Gastroesophageal sphincter (tissue), 4 donors: ENCODE results near the gene SOX6. TPM values are rescaled to one million over a fixed set of nuclear protein-coding genes. Genes with fewer than 3 reads are reported as not detected.

ENCODE experiments used
- ATAC-seq: fragments of 150-250 bp; one replicate; pipeline ENCODE4 v1.9.1; 2016; ENCODE audit warnings: mild to moderate bottlenecking, moderate library complexity
- H3K27ac ChIP-seq, 4 donors: fragments of 200-600 bp; sonication (generic) in 3 of 4; 1 replicate in 3 of 4; 2 replicates in 1 of 4; pipeline ENCODE4 v1.5.1; 2016 to 2019
- H3K27me3 ChIP-seq: fragments of 200-600 bp; sonication (generic); one replicate; pipeline ENCODE4 v1.5.1; 2019
- H3K36me3 ChIP-seq, 2 donors: fragments of 200-600 bp; sonication (generic); one replicate each; pipeline ENCODE4 v1.5.1; 2019; ENCODE audit warnings: control low read depth in 1 of 2
- H3K4me1 ChIP-seq, 3 donors: fragments of 200-600 bp; sonication (generic); 1 replicate in 2 of 3; 2 replicates in 1 of 3; pipeline ENCODE4 v1.5.1; 2016 to 2019; ENCODE audit warnings: control low read depth in 2 of 3
- H3K4me3 ChIP-seq, 2 donors: fragments of 200-600 bp; sonication (generic); one replicate each; pipeline ENCODE4 v1.5.1; 2019; ENCODE audit warnings: mild to moderate bottlenecking in 1 of 2, moderate library complexity in 1 of 2
- H3K9me3 ChIP-seq, 3 donors: fragments of 200-600 bp; sonication (generic); one replicate each; pipeline ENCODE4 v1.5.1; 2017 to 2019; ENCODE audit warnings: control low read depth in 2 of 3
- EP300 ChIP-seq: sonication (generic); formaldehyde crosslinking; IDR thresholded peaks from one replicate; pipeline ENCODE4 v1.6.1; 2017; ENCODE audit warnings: antibody characterized with exemption, mild to moderate bottlenecking
- POLR2A ChIP-seq, 2 donors: fragments of 450-650 bp; IDR thresholded peaks; one replicate each; pipeline ENCODE4 v1.6.1; 2017; ENCODE audit warnings: antibody characterized with exemption in 2 of 2, mild to moderate bottlenecking in 2 of 2, moderate library complexity in 1 of 2
- POLR2AphosphoS5 ChIP-seq: sonication (generic); formaldehyde crosslinking; IDR thresholded peaks from one replicate; pipeline ENCODE4 v1.6.1; 2017; ENCODE audit warnings: antibody characterized with exemption
- WGBS, 2 donors: methylation state at CpG; one replicate each; pipeline ENCODE4 v1.1.5; 2018; ENCODE audit warnings: low coverage in 1 of 2; 5-methylcytosine and 5-hydroxymethylcytosine counted together
- total RNA-seq, 4 donors: library from RNA; depleted of rRNA; stranded (reverse); fragments of >200 nt; gene quantifications; one replicate each; pipeline ENCODE4 v1.1.0, GENCODE V29; 2016
- TF ChIP-seq, protein P1 (sequence below), 4 experiments: fragments of 200-600 bp in 2 of 4; fragments of 450-650 bp in 2 of 4; sonication (generic) in 1 of 4; IDR thresholded peaks; one replicate each; pipeline ENCODE4 v1.5.1; 2017 to 2019; ENCODE audit warnings: antibody characterized with exemption in 4 of 4, mild to moderate bottlenecking in 2 of 4, moderate library complexity in 2 of 4

The SOX6 gene
- total RNA-seq, 4 donors from 2014 or later: 1.2 to 21.9 (median 6.5) TPM

- no peaks in the 10 kb centered on the region for H3K36me3 ChIP-seq
- H3K4me3 ChIP-seq: no peak overlapping the region
- TF ChIP-seq POLR2AphosphoS5 (no peak), POLR2A (IDR thresholded peaks at IDR 0.05) (no peak), EP300 (no peak)
- TF ChIP-seq, protein P1, sequence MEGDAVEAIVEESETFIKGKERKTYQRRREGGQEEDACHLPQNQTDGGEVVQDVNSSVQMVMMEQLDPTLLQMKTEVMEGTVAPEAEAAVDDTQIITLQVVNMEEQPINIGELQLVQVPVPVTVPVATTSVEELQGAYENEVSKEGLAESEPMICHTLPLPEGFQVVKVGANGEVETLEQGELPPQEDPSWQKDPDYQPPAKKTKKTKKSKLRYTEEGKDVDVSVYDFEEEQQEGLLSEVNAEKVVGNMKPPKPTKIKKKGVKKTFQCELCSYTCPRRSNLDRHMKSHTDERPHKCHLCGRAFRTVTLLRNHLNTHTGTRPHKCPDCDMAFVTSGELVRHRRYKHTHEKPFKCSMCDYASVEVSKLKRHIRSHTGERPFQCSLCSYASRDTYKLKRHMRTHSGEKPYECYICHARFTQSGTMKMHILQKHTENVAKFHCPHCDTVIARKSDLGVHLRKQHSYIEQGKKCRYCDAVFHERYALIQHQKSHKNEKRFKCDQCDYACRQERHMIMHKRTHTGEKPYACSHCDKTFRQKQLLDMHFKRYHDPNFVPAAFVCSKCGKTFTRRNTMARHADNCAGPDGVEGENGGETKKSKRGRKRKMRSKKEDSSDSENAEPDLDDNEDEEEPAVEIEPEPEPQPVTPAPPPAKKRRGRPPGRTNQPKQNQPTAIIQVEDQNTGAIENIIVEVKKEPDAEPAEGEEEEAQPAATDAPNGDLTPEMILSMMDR (IDR thresholded peaks at IDR 0.05): no peak
- no peaks in the 10 kb centered on the region for H3K4me1 ChIP-seq
- ATAC-seq: no peak
- H3K27me3 ChIP-seq: no peaks in the 10 kb centered on the region
- no peak overlapping the region for H3K27ac ChIP-seq
- H3K9me3 ChIP-seq: no peaks in the 10 kb centered on the region
Observed at GRCh38 chr11:16336721-16337120, 19.6 kb downstream of the SOX6 start.

DNA sequence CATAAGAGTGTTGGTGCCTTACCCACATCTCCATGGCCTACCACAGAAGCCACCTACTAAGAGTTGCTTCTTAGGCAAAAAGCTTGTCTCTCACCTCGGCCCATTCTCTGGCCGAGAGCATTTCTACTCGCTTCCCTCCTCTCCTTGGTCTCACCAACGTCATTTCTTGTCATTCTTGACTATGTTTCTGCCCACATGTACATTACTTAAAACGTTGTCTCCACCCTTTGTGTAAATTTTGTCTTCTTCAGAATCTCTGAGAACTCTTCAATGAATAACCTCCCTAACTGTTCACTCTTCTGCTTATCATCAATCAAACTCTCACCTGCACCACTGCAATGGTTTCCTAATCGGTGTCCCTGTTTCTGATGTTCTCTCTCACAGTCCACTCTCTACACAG lies 20.1 kb downstream of the SOX6 start:
- 86 to 89% methylated on average over 6 of the region's 6 CpGs for WGBS, 2 donors
- Histone ChIP-seq H3K9me3 (no peaks in the 10 kb centered on the region), H3K27ac (no peak overlapping the region), H3K4me1 (no peaks in the 10 kb centered on the region), H3K4me3 (no peak overlapping the region), H3K36me3 (no peaks in the 10 kb centered on the region), H3K27me3 (no peaks in the 10 kb centered on the region)
- ATAC-seq: no peak
- TF ChIP-seq POLR2AphosphoS5 (no peak), EP300 (no peak), POLR2A (IDR thresholded peaks at IDR 0.05) (no peak)

DNA sequence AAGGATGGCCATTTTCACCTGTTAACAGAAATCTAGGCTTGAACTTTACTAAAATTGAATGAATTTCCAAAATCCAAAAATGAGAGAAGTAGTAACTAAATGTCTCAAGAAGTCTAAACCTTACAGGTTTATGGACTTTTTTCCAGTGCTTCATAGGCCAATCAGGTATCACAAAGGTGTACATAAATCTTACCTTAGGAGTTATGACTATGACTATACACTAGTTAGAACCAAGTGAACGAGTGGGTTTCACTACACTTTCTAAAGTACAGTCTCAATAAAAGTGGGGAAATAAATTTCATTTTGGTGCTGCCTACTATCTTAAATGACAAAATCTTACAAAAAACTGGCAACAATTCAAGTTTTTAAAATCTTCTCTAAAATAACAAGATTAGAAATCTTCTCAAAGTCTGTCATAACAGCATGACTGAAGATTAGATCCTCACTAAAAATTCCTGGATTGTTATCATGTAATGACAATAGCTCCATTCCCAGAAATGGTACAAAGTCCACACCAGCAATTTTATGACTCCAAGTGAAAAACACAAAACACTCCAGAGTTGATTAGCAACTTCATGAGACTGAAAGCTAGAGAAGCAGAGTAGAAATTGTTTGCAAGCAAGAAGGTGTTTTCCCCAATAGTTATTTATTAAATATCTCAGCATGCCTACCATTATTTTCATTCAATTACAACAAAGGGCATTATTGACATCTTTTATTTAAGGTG lies 20.9 kb downstream of the SOX6 start:
- 50 to 62% methylated on average over 1 of the region's 1 CpG for WGBS, 2 donors
- no peaks in the 10 kb centered on the region for H3K4me1 ChIP-seq
- H3K27ac ChIP-seq: no peak overlapping the region
- ATAC-seq: no peak
- no peak overlapping the region for H3K4me3 ChIP-seq
- H3K27me3 ChIP-seq: no peaks in the 10 kb centered on the region
- TF ChIP-seq POLR2A (IDR thresholded peaks at IDR 0.05) (no peak), EP300 (no peak)
- TF ChIP-seq, protein P1 (IDR thresholded peaks at IDR 0.05): no peak
- no peaks in the 10 kb centered on the region for H3K36me3 ChIP-seq
- no peaks in the 10 kb centered on the region for H3K9me3 ChIP-seq

DNA sequence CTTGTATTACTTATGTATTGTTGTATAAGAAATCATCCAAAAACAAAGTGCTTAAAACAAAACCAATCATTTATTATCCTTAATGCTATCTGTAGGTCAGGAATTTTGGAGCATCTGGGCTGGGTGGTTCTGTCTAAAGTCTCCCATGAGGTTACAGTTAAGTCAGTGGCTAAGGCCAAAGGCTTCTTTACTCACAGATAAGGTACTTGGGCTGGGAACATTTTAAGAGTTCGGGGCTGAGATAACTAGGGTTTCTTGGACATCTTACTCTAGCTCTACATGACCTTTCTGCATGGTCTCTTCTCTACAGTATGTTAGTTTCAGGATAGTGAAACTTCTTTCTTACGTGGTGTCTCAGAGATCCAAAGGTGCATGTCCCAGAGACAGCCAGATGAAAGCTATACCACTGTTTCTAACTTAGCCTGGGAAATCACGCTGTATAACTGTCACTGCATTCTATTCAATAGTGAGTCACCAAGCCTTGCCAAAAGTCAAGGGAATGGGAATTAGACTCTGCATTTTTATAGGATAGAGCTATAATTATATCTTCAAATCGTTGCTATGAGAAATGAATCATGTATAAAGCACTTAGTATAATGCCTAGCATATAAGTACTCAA lies 29.6 kb downstream of the SOX6 start:
- H3K36me3 ChIP-seq: no peaks in the 10 kb centered on the region
- H3K27ac ChIP-seq: no peak overlapping the region
- H3K9me3 ChIP-seq: no peaks in the 10 kb centered on the region
- no peak for ATAC-seq
- no peak overlapping the region for H3K4me3 ChIP-seq
- H3K27me3 ChIP-seq: no peaks in the 10 kb centered on the region
- no peaks in the 10 kb centered on the region for H3K4me1 ChIP-seq
- no peak for TF ChIP-seq EP300
- TF ChIP-seq POLR2A (IDR thresholded peaks at IDR 0.05): no peak
- TF ChIP-seq POLR2AphosphoS5: no peak
- TF ChIP-seq, protein P1 (IDR thresholded peaks at IDR 0.05): no peak
- WGBS, 2 donors: 54 to 69% methylated on average over 4 of the region's 4 CpGs

DNA sequence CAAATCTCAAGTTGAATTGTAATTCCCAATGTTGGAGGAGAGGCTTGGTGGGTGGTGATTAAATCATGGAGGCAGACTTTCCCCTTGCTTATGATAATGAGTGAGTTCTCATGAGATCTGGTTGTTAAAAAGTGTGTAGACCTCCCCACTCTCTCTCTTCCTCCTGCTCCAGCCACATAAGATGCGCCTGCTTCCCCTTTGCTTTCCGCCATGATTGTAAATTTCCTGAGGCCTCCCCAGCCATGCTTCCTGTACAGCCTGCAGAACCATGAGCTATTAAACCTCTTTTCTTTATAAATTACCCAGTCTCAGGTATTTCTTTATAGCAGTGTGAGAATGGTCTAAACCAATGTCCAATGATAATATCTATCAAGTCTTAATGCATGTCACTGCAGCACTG lies 34.2 kb downstream of the SOX6 start:
- Histone ChIP-seq H3K27ac (no peak overlapping the region), H3K9me3 (no peaks in the 10 kb centered on the region), H3K27me3 (no peaks in the 10 kb centered on the region), H3K4me3 (no peak overlapping the region), H3K36me3 (no peaks in the 10 kb centered on the region), H3K4me1 (no peaks in the 10 kb centered on the region)
- TF ChIP-seq, protein P1 (IDR thresholded peaks at IDR 0.05): no peak
- TF ChIP-seq POLR2A (IDR thresholded peaks at IDR 0.05) (no peak), POLR2AphosphoS5 (no peak), EP300 (no peak)
- ATAC-seq: no peak
- 100% methylated on average over 1 to 2 of the region's 2 CpGs for WGBS, 2 donors
